Measurements from ENCODE around the gene SMIM3.
"Not testable (repeated sequence)": the region's sequence is repeated elsewhere in the genome, so short reads cannot be mapped to it uniquely, and the experiment has no call there.

SMIM3 gene

GRCh38 chr5:150801117-150801927 lies 22.8 kb downstream of the SMIM3 start:
- DNase-seq, result no peak

- DNase-seq, result no peak
Observed at GRCh38 chr5:150804388-150804787, 25.8 kb downstream of the SMIM3 start.

- no peak for DNase-seq
Observed at GRCh38 chr5:150809363-150809762, 30.8 kb downstream of the SMIM3 start.

GRCh38 chr5:150815010-150815409 lies 36.5 kb downstream of the SMIM3 start:
- DNase-seq, result no peak

GRCh38 chr5:150816946-150817345 lies 38.4 kb downstream of the SMIM3 start:
- DNase-seq, result no peak

GRCh38 chr5:150829744-150830143 lies 51.2 kb downstream of the SMIM3 start:
- DNase-seq, result no peak

GRCh38 chr5:150831821-150832220 lies 53.3 kb downstream of the SMIM3 start:
- not testable (repeated sequence) for DNase-seq

- no peak for DNase-seq
Observed at GRCh38 chr5:150836064-150836463, 57.5 kb downstream of the SMIM3 start.

- no peak for DNase-seq
Observed at GRCh38 chr5:150836703-150837102, 58.1 kb downstream of the SMIM3 start.

GRCh38 chr5:150845185-150845859 lies 66.8 kb downstream of the SMIM3 start:
- not testable (repeated sequence) for DNase-seq

GRCh38 chr5:150846308-150846653 lies 67.7 kb downstream of the SMIM3 start, which contains the start of gene IRGM:
TSS of gene IRGM (plus strand) at chr5:150846521. CDS start at chr5:150848124, 1,603 bp downstream.
- DNase-seq, result not testable (repeated sequence)
